WTC11 (cell line): ENCODE measurements around the gene RPTOR. TPM values are rescaled to one million over a fixed set of nuclear protein-coding genes. Genes with fewer than 3 reads are reported as not detected.

Source experiments
- ATAC-seq: fragments of 200-7000 bp; cut with Tn5 transposase; 2 replicates; pipeline ENCODE4 v1.10.0; 2021; ENCODE audit warnings: mild to moderate bottlenecking, moderate library complexity
- CTCF ChIA-PET: fragments of 300-600 bp; sonication (Branson Sonifier 250); formaldehyde crosslinking; loops from one replicate; lab custom pipeline; 2021; ENCODE audit warnings: antibody characterized with exemption; lab: Charles Lee
- POLR2A ChIA-PET: fragments of 350-600 bp; sonication (Branson Sonifier 250); formaldehyde crosslinking; loops from one replicate; lab custom pipeline; 2021; ENCODE audit warnings: antibody characterized with exemption; lab: Charles Lee
- DNase-seq: peaks from one replicate; pipeline ENCODE4 v3.0.0; 2021; ENCODE audit warnings: low spot score
- H3K27ac Mint-ChIP-seq: 2 replicates; pipeline ENCODE4 v1.8.0; 2021; ENCODE audit warnings: mixed read lengths
- H3K27me3 Mint-ChIP-seq: 2 replicates; pipeline ENCODE4 v1.8.0; 2021; ENCODE audit warnings: low read depth, mild to moderate bottlenecking, moderate library complexity, mixed read lengths
- H3K36me3 Mint-ChIP-seq: 2 replicates; pipeline ENCODE4 v1.8.0; 2021; ENCODE audit warnings: mixed read lengths
- H3K4me1 Mint-ChIP-seq: 2 replicates; pipeline ENCODE4 v1.8.0; 2022; ENCODE audit warnings: mixed read lengths
- H3K4me3 Mint-ChIP-seq: 2 replicates; pipeline ENCODE4 v1.8.0; 2021; ENCODE audit warnings: mild to moderate bottlenecking, moderate library complexity, mixed read lengths
- H3K9me3 Mint-ChIP-seq: 2 replicates; pipeline ENCODE4 v1.8.0; 2021; ENCODE audit warnings: mixed read lengths
- ATF2 ChIP-seq: sonication (generic); formaldehyde crosslinking; IDR thresholded peaks from 2 replicates; pipeline ENCODE4 v1.8.1; 2022; ENCODE audit warnings: low read depth, missing genetic modification reagents, borderline replicate concordance
- ATF3 ChIP-seq: sonication (generic); formaldehyde crosslinking; conservative IDR thresholded peaks from 2 replicates; pipeline ENCODE4 v1.8.1; 2022; ENCODE audit warnings: mild to moderate bottlenecking, missing genetic modification reagents
- CBFB ChIP-seq: sonication (generic); formaldehyde crosslinking; IDR thresholded peaks from 2 replicates; pipeline ENCODE4 v1.8.1; 2022; ENCODE audit warnings: mild to moderate bottlenecking, low read depth, missing genetic modification reagents
- CREM ChIP-seq: sonication (generic); formaldehyde crosslinking; IDR thresholded peaks from 2 replicates; pipeline ENCODE4 v1.8.1; 2022; ENCODE audit warnings: mild to moderate bottlenecking, missing genetic modification reagents, moderate library complexity
- ELF4 ChIP-seq: sonication (generic); formaldehyde crosslinking; IDR thresholded peaks from 2 replicates; pipeline ENCODE4 v1.8.1; 2022; ENCODE audit warnings: low read depth, mild to moderate bottlenecking, moderate library complexity, missing genetic modification reagents
- FOXK1 ChIP-seq: sonication (generic); formaldehyde crosslinking; IDR thresholded peaks from 2 replicates; pipeline ENCODE4 v1.8.0; 2022; ENCODE audit warnings: mild to moderate bottlenecking, moderate library complexity, missing genetic modification reagents
- HMGXB4 ChIP-seq: sonication (generic); formaldehyde crosslinking; IDR thresholded peaks from 2 replicates; pipeline ENCODE4 v1.8.1; 2023; ENCODE audit warnings: mild to moderate bottlenecking, moderate library complexity, missing genetic modification reagents
- MAX ChIP-seq: sonication (generic); formaldehyde crosslinking; IDR thresholded peaks from 2 replicates; pipeline ENCODE4 v1.8.0; 2022; ENCODE audit warnings: mild to moderate bottlenecking, missing genetic modification reagents
- ZBTB21 ChIP-seq: sonication (generic); formaldehyde crosslinking; IDR thresholded peaks from 2 replicates; pipeline ENCODE4 v1.8.1; 2023; ENCODE audit warnings: mild to moderate bottlenecking, missing genetic modification reagents, borderline replicate concordance
- ZNF138 ChIP-seq: sonication (generic); formaldehyde crosslinking; conservative IDR thresholded peaks from 2 replicates; pipeline ENCODE4 v1.8.1; 2022; ENCODE audit warnings: mild to moderate bottlenecking, moderate library complexity, missing genetic modification reagents
- ZNF396 ChIP-seq: fragments of 250-450 bp; sonication (Bioruptor Pico); IDR thresholded peaks from 2 replicates; pipeline ENCODE4 v1.8.0; 2021; ENCODE audit warnings: mild to moderate bottlenecking, moderate library complexity, borderline replicate concordance
- ZNF416 ChIP-seq: fragments of 250-450 bp; sonication (Bioruptor Pico); IDR thresholded peaks from 2 replicates; pipeline ENCODE4 v1.9.0; 2021; ENCODE audit warnings: mild to moderate bottlenecking, inconsistent platforms
- ZNF423 ChIP-seq: fragments of 250-450 bp; sonication (Bioruptor Pico); IDR thresholded peaks from 2 replicates; pipeline ENCODE4 v2.1.2; 2022; ENCODE audit warnings: mild to moderate bottlenecking, moderate library complexity
- total RNA-seq: library from RNA; stranded (reverse); gene quantifications from 3 replicates; pipeline ENCODE4 v1.2.3, GENCODE V29; 2021
- TF ChIP-seq, protein P1 (sequence below): fragments of 250-450 bp; sonication (Bioruptor Pico); IDR thresholded peaks from 2 replicates; pipeline ENCODE4 v1.9.0; 2021; ENCODE audit warnings: moderate library complexity, mild to moderate bottlenecking, inconsistent platforms, borderline replicate concordance
- TF ChIP-seq, protein P2 (sequence below): fragments of 250-450 bp; sonication (Bioruptor Pico); conservative IDR thresholded peaks from 2 replicates; pipeline ENCODE4 v1.9.0; 2021; ENCODE audit warnings: mild to moderate bottlenecking
- TF ChIP-seq, protein P3 (sequence below): sonication (generic); formaldehyde crosslinking; IDR thresholded peaks from 2 replicates; pipeline ENCODE4 v1.8.0; 2022; ENCODE audit warnings: mild to moderate bottlenecking, missing genetic modification reagents

Gene RPTOR
- total RNA-seq, 1 experiment from 2014 or later, result 41.0 TPM

GRCh38 chr17:80931421-80932265 is 387.0 kb downstream of the RPTOR start:
- Mint-ChIP-seq H3K4me3 (no peak overlapping the region), H3K27ac (no peak overlapping the region)
- CTCF ChIA-PET, result interaction anchor here (0.6 to 3.4 kb wide), 3 partner anchors 33 to 176 kb away, joined by 4 to 19 read pairs (median 5); no protein-coding TSS in a partner anchor

GRCh38 chr17:80935526-80935925 is 390.9 kb downstream of the RPTOR start:
- H3K4me3 Mint-ChIP-seq, result no peak overlapping the region
- ChIA-PET POLR2A (no interaction called here), CTCF (no interaction called here)
- no peaks in the 10 kb centered on the region; the same call in 1 of the 2 replicates for H3K27me3 Mint-ChIP-seq
- H3K27ac Mint-ChIP-seq, result no peak overlapping the region
- no peaks in the 10 kb centered on the region for H3K36me3 Mint-ChIP-seq
- no peaks in the 10 kb centered on the region for H3K4me1 Mint-ChIP-seq
- H3K9me3 Mint-ChIP-seq, result no peaks in the 10 kb centered on the region
- ATAC-seq (no peak), DNase-seq (no peak)
- TF ChIP-seq, protein P1, sequence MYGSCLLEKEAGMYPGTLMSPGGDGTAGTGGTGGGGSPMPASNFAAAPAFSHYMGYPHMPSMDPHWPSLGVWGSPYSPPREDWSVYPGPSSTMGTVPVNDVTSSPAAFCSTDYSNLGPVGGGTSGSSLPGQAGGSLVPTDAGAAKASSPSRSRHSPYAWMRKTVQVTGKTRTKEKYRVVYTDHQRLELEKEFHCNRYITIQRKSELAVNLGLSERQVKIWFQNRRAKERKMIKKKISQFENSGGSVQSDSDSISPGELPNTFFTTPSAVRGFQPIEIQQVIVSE (CRISPR knock-in tag), result no peak
- no peak for TF ChIP-seq ZNF396 (CRISPR knock-in tag)
- no peak for TF ChIP-seq ZNF416 (CRISPR knock-in tag)
- TF ChIP-seq ELF4 (CRISPR knock-in tag), result no peak
- TF ChIP-seq ZNF138 (CRISPR knock-in tag), result no peak
- no peak for TF ChIP-seq FOXK1 (CRISPR knock-in tag)
- no peak for TF ChIP-seq HMGXB4 (CRISPR knock-in tag)
- no peak for TF ChIP-seq MAX (CRISPR knock-in tag)

More at GRCh38 chr17:80931421-80932265, 387.0 kb downstream of the RPTOR start:
- no peaks in the 10 kb centered on the region for H3K9me3 Mint-ChIP-seq
- no peak for TF ChIP-seq CREM (CRISPR knock-in tag)
- no peak for TF ChIP-seq ATF2 (CRISPR knock-in tag)
- no peak for TF ChIP-seq HMGXB4 (CRISPR knock-in tag)
- TF ChIP-seq, protein P2, sequence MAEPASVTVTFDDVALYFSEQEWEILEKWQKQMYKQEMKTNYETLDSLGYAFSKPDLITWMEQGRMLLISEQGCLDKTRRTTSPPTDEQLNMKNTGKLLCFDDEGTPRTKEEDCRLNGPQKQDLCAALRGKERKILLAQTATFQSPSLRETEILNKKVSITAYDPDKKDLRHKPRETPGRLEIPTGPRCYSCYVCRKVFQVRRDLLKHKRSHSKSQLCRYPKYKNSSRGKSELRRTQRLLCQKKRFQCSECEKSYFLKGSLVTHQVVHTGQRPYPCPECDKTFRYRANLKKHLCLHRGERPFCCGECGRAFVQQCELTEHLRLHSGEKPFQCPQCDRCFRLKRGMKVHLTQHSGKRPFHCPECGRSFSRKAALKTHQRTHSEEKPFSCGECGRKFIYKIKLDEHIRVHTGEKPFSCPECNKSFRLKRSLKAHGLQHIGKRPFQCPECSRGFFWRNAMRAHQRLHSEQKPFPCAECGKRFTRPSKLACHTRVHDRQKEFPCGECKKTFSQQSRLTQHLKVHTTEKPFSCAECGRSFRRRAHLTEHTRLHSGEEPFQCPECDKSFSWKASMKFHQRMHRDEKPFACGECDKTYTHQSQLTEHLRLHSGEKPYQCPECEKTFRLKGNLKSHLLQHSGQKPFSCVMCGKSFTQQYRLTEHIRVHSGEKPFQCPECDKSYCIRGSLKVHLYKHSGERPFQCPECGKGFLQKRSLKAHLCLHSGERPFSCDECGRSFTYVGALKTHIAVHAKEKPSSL (CRISPR knock-in tag), result no peak
- TF ChIP-seq, protein P1 (CRISPR knock-in tag), result no peak
- TF ChIP-seq ATF3, result no peak
- no peak for TF ChIP-seq ZNF423 (CRISPR knock-in tag)
- TF ChIP-seq ZBTB21, result no peak
- no peak for TF ChIP-seq CBFB (CRISPR knock-in tag)
- TF ChIP-seq, protein P3, sequence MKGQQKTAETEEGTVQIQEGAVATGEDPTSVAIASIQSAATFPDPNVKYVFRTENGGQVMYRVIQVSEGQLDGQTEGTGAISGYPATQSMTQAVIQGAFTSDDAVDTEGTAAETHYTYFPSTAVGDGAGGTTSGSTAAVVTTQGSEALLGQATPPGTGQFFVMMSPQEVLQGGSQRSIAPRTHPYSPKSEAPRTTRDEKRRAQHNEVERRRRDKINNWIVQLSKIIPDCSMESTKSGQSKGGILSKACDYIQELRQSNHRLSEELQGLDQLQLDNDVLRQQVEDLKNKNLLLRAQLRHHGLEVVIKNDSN (CRISPR knock-in tag), result no peak
- no peak for TF ChIP-seq FOXK1 (CRISPR knock-in tag)
- TF ChIP-seq, all 79 proteins: peak for 0
- Mint-ChIP-seq H3K36me3 (no peaks in the 10 kb centered on the region), H3K27me3 (peaks cover 38% of the 10 kb centered on the region), H3K4me1 (peaks cover 12% of the 10 kb centered on the region)
- POLR2A ChIA-PET, result no interaction called here
- peak; percentile 72 for ATAC-seq
- DNase-seq, result peak; percentile 73
